Measurements from ENCODE around the gene PCOLCE2. TPM values are rescaled to one million over a fixed set of nuclear protein-coding genes. Genes with fewer than 3 reads are reported as not detected.

PCOLCE2 gene
- total RNA-seq, 1 donor from 2014 or later, result 1.1 TPM

DNA sequence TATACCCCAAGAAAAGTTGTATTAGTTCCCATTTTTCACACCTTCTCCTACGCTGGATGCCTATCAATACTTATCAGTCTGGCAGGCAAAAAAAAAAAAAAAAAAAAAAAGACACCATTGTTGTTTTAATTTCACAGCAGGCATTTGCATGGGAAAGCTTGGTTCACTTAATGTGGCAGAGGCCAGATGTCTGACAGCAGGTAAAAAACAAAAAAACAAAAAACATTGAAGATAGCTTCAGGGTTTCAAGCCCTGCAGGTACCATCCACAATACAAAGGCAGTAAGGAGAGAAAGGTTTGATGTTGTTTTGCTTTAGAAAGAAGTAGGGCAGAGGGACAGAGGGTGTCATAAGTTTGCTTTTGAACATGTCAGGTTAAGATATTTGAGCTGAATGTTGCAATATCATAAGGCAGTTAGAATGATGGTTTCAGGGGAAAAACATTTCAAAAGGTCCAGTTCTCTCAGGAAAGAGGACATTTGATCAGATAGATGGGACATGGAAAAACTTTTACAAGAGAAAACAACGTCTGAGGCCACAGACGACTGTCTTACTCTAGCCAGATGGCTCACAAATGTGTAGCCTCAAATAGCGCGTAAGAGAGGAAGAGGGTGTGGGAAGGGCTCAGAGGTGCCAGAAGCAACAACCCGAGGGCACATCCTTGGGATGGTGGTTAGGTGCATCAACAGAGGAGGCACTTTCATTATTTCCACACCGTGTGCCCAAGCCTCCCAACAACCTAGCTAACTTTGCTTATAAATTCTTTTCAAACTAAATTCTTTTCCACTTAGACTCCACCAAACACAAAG lies 25.7 kb downstream of the PCOLCE2 start:
- Histone ChIP-seq H3K36me3 (ENCODE audit: control insufficient read depth, insufficient read depth, low read length) (no peaks in the 10 kb centered on the region), H3K4me3 (ENCODE audit: low read depth, low read length) (no peak overlapping the region), H3K27me3 (ENCODE audit: control insufficient read depth, insufficient read depth, low read length) (peaks cover 9% of the 10 kb centered on the region)
- TF ChIP-seq, protein P1, sequence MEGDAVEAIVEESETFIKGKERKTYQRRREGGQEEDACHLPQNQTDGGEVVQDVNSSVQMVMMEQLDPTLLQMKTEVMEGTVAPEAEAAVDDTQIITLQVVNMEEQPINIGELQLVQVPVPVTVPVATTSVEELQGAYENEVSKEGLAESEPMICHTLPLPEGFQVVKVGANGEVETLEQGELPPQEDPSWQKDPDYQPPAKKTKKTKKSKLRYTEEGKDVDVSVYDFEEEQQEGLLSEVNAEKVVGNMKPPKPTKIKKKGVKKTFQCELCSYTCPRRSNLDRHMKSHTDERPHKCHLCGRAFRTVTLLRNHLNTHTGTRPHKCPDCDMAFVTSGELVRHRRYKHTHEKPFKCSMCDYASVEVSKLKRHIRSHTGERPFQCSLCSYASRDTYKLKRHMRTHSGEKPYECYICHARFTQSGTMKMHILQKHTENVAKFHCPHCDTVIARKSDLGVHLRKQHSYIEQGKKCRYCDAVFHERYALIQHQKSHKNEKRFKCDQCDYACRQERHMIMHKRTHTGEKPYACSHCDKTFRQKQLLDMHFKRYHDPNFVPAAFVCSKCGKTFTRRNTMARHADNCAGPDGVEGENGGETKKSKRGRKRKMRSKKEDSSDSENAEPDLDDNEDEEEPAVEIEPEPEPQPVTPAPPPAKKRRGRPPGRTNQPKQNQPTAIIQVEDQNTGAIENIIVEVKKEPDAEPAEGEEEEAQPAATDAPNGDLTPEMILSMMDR (IDR thresholded peaks at IDR 0.05; ENCODE audit: insufficient read depth, low read length, severe bottlenecking), result no peak
- DNase-seq (ENCODE audit: low read depth) (peak; percentile 66), FAIRE-seq (no peak)

DNA sequence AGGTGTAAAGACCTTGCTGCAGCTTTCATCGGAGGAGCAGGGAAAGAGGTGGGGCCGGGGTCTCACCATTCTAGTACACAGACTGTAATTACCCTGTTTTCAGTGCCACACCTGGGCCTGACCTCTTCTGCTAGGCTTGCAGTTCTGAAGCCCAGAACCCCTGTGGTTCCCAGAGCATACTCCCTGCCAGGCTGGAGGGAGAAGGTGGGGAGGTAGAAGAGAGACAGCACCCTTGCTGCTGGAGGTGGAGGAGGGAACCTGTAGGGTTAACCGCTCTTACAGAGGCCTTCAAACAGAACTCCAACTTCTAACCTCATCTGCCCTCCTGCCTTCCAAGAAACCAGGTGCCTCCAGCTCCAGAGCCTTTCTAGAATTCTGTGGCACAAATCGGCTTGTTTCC lies 27.0 kb downstream of the PCOLCE2 start:
- FAIRE-seq, result no peak
- no peaks in the 10 kb centered on the region for H3K36me3 ChIP-seq (ENCODE audit: control insufficient read depth, insufficient read depth, low read length)

DNA sequence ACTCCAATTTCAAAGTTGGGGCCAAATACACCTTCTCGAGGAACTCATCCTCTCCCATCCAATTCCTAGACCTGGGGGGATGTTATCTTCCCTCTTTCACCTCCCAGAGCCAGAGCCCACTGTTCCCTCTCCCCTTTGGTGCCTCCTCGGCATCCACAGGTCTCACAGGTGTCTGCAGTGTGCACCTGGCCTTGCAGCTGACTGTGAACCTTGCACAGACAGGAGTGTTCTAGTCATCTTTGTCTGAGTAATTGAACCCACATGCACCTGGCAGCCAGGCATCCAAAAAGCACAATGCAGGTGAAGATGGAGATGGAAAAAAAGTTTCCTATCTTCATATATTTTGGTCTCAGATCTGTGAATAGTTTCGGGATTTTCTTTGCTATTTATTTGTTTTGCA lies 30.8 kb downstream of the PCOLCE2 start:
- Histone ChIP-seq H3K4me3 (ENCODE audit: low read depth, low read length) (no peak overlapping the region), H3K36me3 (ENCODE audit: control insufficient read depth, insufficient read depth, low read length) (no peaks in the 10 kb centered on the region), H3K27me3 (ENCODE audit: control insufficient read depth, insufficient read depth, low read length) (peaks cover 11% of the 10 kb centered on the region)
- FAIRE-seq (no peak), DNase-seq (ENCODE audit: low read depth) (no peak)
- TF ChIP-seq, protein P1 (IDR thresholded peaks at IDR 0.05; ENCODE audit: insufficient read depth, low read length, severe bottlenecking), result no peak

More for the DNA sequence above, 27.0 kb downstream of the PCOLCE2 start:
- H3K27me3 ChIP-seq (ENCODE audit: control insufficient read depth, insufficient read depth, low read length), result peaks cover 9% of the 10 kb centered on the region
- TF ChIP-seq, protein P1 (IDR thresholded peaks at IDR 0.05; ENCODE audit: insufficient read depth, low read length, severe bottlenecking), result no peak
- DNase-seq (ENCODE audit: low read depth), result no peak
- H3K4me3 ChIP-seq (ENCODE audit: low read depth, low read length), result no peak overlapping the region

DNA sequence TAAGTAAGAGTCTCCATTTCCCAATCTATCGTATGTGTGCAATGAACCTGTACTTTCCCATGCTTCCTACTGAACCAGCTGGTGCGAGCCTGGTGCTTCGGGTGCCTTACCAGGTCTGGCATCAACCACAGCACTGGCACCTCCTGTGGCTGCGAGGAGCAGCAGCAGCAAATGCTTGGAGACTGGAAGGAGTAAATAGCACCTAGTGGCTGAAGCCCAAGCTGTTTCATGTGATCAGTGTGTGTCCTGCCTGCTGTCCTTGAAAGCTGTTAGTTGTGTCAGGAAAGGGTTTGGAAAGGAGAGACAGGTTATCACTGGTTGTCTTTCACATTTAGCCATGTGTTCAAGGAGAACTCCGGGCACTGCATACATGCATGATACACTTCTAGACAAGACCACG lies 31.8 kb downstream of the PCOLCE2 start:
- DNase-seq (ENCODE audit: low read depth) (peak; percentile 48), FAIRE-seq (no peak)
- TF ChIP-seq, protein P1 (IDR thresholded peaks at IDR 0.05; ENCODE audit: insufficient read depth, low read length, severe bottlenecking), result peak; percentile 56
- Histone ChIP-seq H3K4me3 (ENCODE audit: low read depth, low read length) (no peak overlapping the region), H3K36me3 (ENCODE audit: control insufficient read depth, insufficient read depth, low read length) (no peaks in the 10 kb centered on the region), H3K27me3 (ENCODE audit: control insufficient read depth, insufficient read depth, low read length) (peaks cover 11% of the 10 kb centered on the region)

DNA sequence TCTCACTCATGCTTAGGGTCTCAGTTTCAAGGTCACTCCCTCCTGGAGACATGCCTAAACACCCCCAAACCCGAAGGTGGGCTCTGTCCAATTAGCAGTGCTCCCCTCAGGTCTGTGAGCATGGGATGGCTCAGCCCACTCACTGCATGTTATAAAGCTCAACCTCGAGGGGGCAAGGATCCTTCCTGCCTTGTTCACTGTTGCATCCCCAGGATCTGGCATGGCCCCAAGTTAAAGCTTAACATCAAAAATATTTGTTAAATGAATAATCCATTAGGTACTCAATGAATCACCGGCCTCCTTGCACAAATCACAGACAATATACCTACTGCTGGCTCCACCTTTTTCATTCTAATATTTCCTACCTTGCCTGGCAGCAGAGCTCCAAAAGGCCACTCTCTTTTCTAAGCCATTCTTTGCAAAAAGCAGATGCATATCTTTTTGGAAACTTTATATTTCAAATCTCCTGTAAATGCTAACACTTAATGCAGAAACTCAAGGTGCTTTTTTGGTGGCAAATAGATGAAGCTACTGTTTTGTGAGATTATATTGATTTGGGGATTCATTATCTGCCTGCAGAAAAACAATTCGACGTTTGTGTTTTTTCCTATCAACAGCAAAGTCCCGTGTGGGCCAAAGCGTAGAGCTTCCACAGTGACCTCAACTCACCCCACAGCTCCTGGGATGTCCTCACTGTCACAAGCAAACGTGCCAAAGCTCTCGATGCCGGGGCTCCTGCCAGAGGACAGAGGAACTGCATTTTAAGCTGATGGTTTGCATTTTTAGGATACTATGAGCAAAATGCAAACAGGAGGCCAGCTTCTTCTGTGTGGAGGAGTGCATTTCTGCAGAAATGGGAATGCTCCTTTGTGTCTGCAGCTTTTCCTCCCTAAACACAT lies 35.4 kb downstream of the PCOLCE2 start:
- Histone ChIP-seq H3K4me3 (ENCODE audit: low read depth, low read length) (no peak overlapping the region), H3K27me3 (ENCODE audit: control insufficient read depth, insufficient read depth, low read length) (peaks cover 2% of the 10 kb centered on the region), H3K36me3 (ENCODE audit: control insufficient read depth, insufficient read depth, low read length) (no peaks in the 10 kb centered on the region)
- FAIRE-seq, result no peak
- peak; percentile 92 for DNase-seq (ENCODE audit: low read depth)
- TF ChIP-seq, protein P1 (IDR thresholded peaks at IDR 0.05; ENCODE audit: insufficient read depth, low read length, severe bottlenecking), result no peak

Data from bronchial epithelial cell (primary cell).